Activated naive CD4-positive, alpha-beta T cell treated with anti-CD3 and anti-CD28 coated beads, Interleukin-2, amount 10 ng/mL, durations not matched to agents 7 days and 5 days (primary cell): ENCODE results near the gene ACER1.
A peak's percentile ranks its signal among the peaks of the same experiment; 100 is the strongest.
"Not testable (repeated sequence)": the region's sequence is repeated elsewhere in the genome, so short reads cannot be mapped to it uniquely, and the experiment has no call there.

ENCODE experiments used
- CTCF ChIA-PET: fragments of 350-600 bp; sonication (Branson Sonifier 250); formaldehyde crosslinking; loops from one replicate; lab custom pipeline; 2021; ENCODE audit warnings: antibody characterized with exemption; lab: Charles Lee
- DNase-seq: peaks from one replicate; pipeline ENCODE4 v3.0.0-alpha.2; 2020
- H3K27ac Mint-ChIP-seq: one replicate; pipeline ENCODE4 v1.8.0; 2021; ENCODE audit warnings: mild to moderate bottlenecking, moderate library complexity, mixed read lengths
- H3K27me3 Mint-ChIP-seq: one replicate; pipeline ENCODE4 v1.8.0; 2021; ENCODE audit warnings: mild to moderate bottlenecking, mixed read lengths
- H3K36me3 Mint-ChIP-seq: one replicate; pipeline ENCODE4 v1.8.0; 2021; ENCODE audit warnings: mixed read lengths
- H3K4me1 Mint-ChIP-seq: one replicate; pipeline ENCODE4 v1.8.0; 2021; ENCODE audit warnings: mixed read lengths
- H3K4me3 Mint-ChIP-seq: one replicate; pipeline ENCODE4 v1.8.0; 2021; ENCODE audit warnings: mild to moderate bottlenecking, moderate library complexity, mixed read lengths
- H3K9me3 Mint-ChIP-seq: one replicate; pipeline ENCODE4 v1.8.0; 2021; ENCODE audit warnings: mixed read lengths

ACER1 gene

GRCh38 chr19:6364353-6364752 lies 30.9 kb upstream of the ACER1 start:
- Mint-ChIP-seq H3K27me3 (no peaks in the 10 kb centered on the region), H3K4me1 (peaks cover 23% of the 10 kb centered on the region), H3K4me3 (peak overlapping the region; percentile 35), H3K27ac (peak overlapping the region; percentile 60), H3K9me3 (no peaks in the 10 kb centered on the region), H3K36me3 (peaks cover 39% of the 10 kb centered on the region)
- CTCF ChIA-PET: interaction anchor here (1.9 kb wide), 1 partner anchor 8 kb away, joined by 7 read pairs; the partner anchor contains the start of gene ALKBH7
- no peak for DNase-seq

- peak; percentile 73 for DNase-seq
- H3K27me3 Mint-ChIP-seq: no peaks in the 10 kb centered on the region
- peaks cover 21% of the 10 kb centered on the region for H3K4me1 Mint-ChIP-seq
- H3K4me3 Mint-ChIP-seq: peak overlapping the region; percentile 95
- CTCF ChIA-PET: interaction anchor here (1.9 kb wide), 1 partner anchor 10 kb away, joined by 7 read pairs; the partner anchor contains the start of gene ALKBH7
- peaks cover 29% of the 10 kb centered on the region for H3K36me3 Mint-ChIP-seq
- peak overlapping the region; percentile 99 for H3K27ac Mint-ChIP-seq
- H3K9me3 Mint-ChIP-seq: no peaks in the 10 kb centered on the region
These were observed 29.0 kb upstream of the ACER1 start for GRCh38 chr19:6362351-6362801.

- DNase-seq: no peak
- H3K36me3 Mint-ChIP-seq: peaks cover 27% of the 10 kb centered on the region
- no peaks in the 10 kb centered on the region for H3K9me3 Mint-ChIP-seq
- H3K27ac Mint-ChIP-seq: peak overlapping the region; percentile 99
- H3K4me3 Mint-ChIP-seq: peak overlapping the region; percentile 95
- H3K4me1 Mint-ChIP-seq: peaks cover 21% of the 10 kb centered on the region
- CTCF ChIA-PET: no interaction called here
- no peaks in the 10 kb centered on the region for H3K27me3 Mint-ChIP-seq
These were observed 28.6 kb upstream of the ACER1 start for GRCh38 chr19:6362027-6362350.

- peak overlapping the region; percentile 95 for H3K4me3 Mint-ChIP-seq
- peaks cover 17% of the 10 kb centered on the region for H3K4me1 Mint-ChIP-seq
- peaks cover 21% of the 10 kb centered on the region for H3K36me3 Mint-ChIP-seq
- DNase-seq, H3K27me3 Mint-ChIP-seq, CTCF ChIA-PET, H3K9me3 Mint-ChIP-seq: not testable (repeated sequence)
- H3K27ac Mint-ChIP-seq: peak overlapping the region; percentile 99
These were observed 27.4 kb upstream of the ACER1 start for GRCh38 chr19:6360857-6361216.

GRCh38 chr19:6360445-6360844 lies 27.0 kb upstream of the ACER1 start:
- Mint-ChIP-seq H3K36me3 (peaks cover 20% of the 10 kb centered on the region), H3K4me1 (peaks cover 16% of the 10 kb centered on the region)
- not testable (repeated sequence) for H3K4me3 Mint-ChIP-seq

GRCh38 chr19:6359568-6360341 lies 26.3 kb upstream of the ACER1 start:
- Mint-ChIP-seq H3K9me3 (no peaks in the 10 kb centered on the region), H3K36me3 (peaks cover 15% of the 10 kb centered on the region), H3K27ac (no peak overlapping the region), H3K4me3 (peak overlapping the region; percentile 17), H3K27me3 (no peaks in the 10 kb centered on the region), H3K4me1 (peaks cover 16% of the 10 kb centered on the region)
- no peak for DNase-seq
- CTCF ChIA-PET: no interaction called here

More at GRCh38 chr19:6360445-6360844, 27.0 kb upstream of the ACER1 start:
- H3K27me3 Mint-ChIP-seq, H3K27ac Mint-ChIP-seq, DNase-seq, CTCF ChIA-PET, H3K9me3 Mint-ChIP-seq: not testable (repeated sequence)

- no peaks in the 10 kb centered on the region for H3K9me3 Mint-ChIP-seq
- peaks cover 8% of the 10 kb centered on the region for H3K4me1 Mint-ChIP-seq
- DNase-seq: no peak
- H3K36me3 Mint-ChIP-seq: peaks cover 5% of the 10 kb centered on the region
- H3K27ac Mint-ChIP-seq: no peak overlapping the region
- CTCF ChIA-PET: no interaction called here
- no peaks in the 10 kb centered on the region for H3K27me3 Mint-ChIP-seq
- no peak overlapping the region for H3K4me3 Mint-ChIP-seq
These were observed 24.6 kb upstream of the ACER1 start for GRCh38 chr19:6358003-6358402.

GRCh38 chr19:6357174-6357573 lies 23.8 kb upstream of the ACER1 start:
- Mint-ChIP-seq H3K27ac (no peak overlapping the region), H3K4me3 (no peak overlapping the region), H3K27me3 (no peaks in the 10 kb centered on the region), H3K36me3 (peaks cover 8% of the 10 kb centered on the region), H3K9me3 (no peaks in the 10 kb centered on the region), H3K4me1 (peaks cover 3% of the 10 kb centered on the region)
- DNase-seq: no peak
- CTCF ChIA-PET: no interaction called here

GRCh38 chr19:6355321-6356040 lies 22.1 kb upstream of the ACER1 start:
- H3K9me3 Mint-ChIP-seq, H3K27ac Mint-ChIP-seq, H3K36me3 Mint-ChIP-seq, DNase-seq, H3K4me1 Mint-ChIP-seq, CTCF ChIA-PET, H3K27me3 Mint-ChIP-seq, H3K4me3 Mint-ChIP-seq: not testable (repeated sequence)

- Mint-ChIP-seq H3K27me3 (no peaks in the 10 kb centered on the region), H3K4me3 (no peak overlapping the region), H3K9me3 (no peaks in the 10 kb centered on the region), H3K4me1 (no peaks in the 10 kb centered on the region), H3K27ac (no peak overlapping the region), H3K36me3 (peaks cover 10% of the 10 kb centered on the region)
- DNase-seq: no peak
- CTCF ChIA-PET: interaction anchor here (0.7 to 1.4 kb wide), 2 partner anchors 18 to 196 kb away, joined by 3 read pairs; partner anchors contain the start of gene ALKBH7
These were observed 20.8 kb upstream of the ACER1 start for GRCh38 chr19:6354098-6354674.

- Mint-ChIP-seq H3K27ac (no peak overlapping the region), H3K9me3 (no peaks in the 10 kb centered on the region), H3K27me3 (no peaks in the 10 kb centered on the region), H3K4me1 (no peaks in the 10 kb centered on the region), H3K4me3 (no peak overlapping the region), H3K36me3 (peaks cover 9% of the 10 kb centered on the region)
- no peak for DNase-seq
- CTCF ChIA-PET: interaction anchor here (0.9 to 1.4 kb wide), 2 partner anchors 14 to 20 kb away, joined by 3 read pairs; partner anchors contain the start of gene ALKBH7
These were observed 19.2 kb upstream of the ACER1 start for GRCh38 chr19:6352381-6353165.

GRCh38 chr19:6350688-6351087 lies 17.3 kb upstream of the ACER1 start:
- no peak for DNase-seq
- Mint-ChIP-seq H3K27me3 (peaks cover 3% of the 10 kb centered on the region), H3K9me3 (no peaks in the 10 kb centered on the region), H3K4me1 (no peaks in the 10 kb centered on the region), H3K36me3 (peaks cover 9% of the 10 kb centered on the region), H3K27ac (no peak overlapping the region), H3K4me3 (no peak overlapping the region)
- CTCF ChIA-PET: no interaction called here

- H3K4me3 Mint-ChIP-seq, H3K9me3 Mint-ChIP-seq, H3K4me1 Mint-ChIP-seq, DNase-seq, CTCF ChIA-PET, H3K27ac Mint-ChIP-seq, H3K36me3 Mint-ChIP-seq, H3K27me3 Mint-ChIP-seq: not testable (repeated sequence)
These were observed 15.9 kb upstream of the ACER1 start for GRCh38 chr19:6349271-6349670.

- Mint-ChIP-seq H3K9me3 (peaks cover 6% of the 10 kb centered on the region), H3K4me1 (no peaks in the 10 kb centered on the region), H3K36me3 (peaks cover 11% of the 10 kb centered on the region), H3K27ac (peak overlapping the region; percentile 49), H3K27me3 (peaks cover 3% of the 10 kb centered on the region), H3K4me3 (no peak overlapping the region)
- CTCF ChIA-PET: no interaction called here
- no peak for DNase-seq
These were observed 10.1 kb upstream of the ACER1 start for GRCh38 chr19:6343462-6343861.
